Measurements from ENCODE around the gene SEC24A. TPM values are rescaled to one million over a fixed set of nuclear protein-coding genes. Genes with fewer than 3 reads are reported as not detected.

SEC24A gene
- polyA plus RNA-seq, 1 of the 3 experiments (the other 2 are of a cell fraction), result 7.4 TPM

- WGBS (ENCODE audit: low lambda C conversion rate), result 94% methylated on average over 3 of the region's 3 CpGs
Measured at GRCh38 chr5:134609232-134609851, 39.2 kb upstream of the SEC24A start.

GRCh38 chr5:134610725-134611124, 37.9 kb upstream of the SEC24A start:
- Histone ChIP-seq H4K20me1 (ENCODE audit: insufficient read depth) (no peaks in the 10 kb centered on the region), H3K4me1 (ENCODE audit: control insufficient read depth in 1 of 2, insufficient read depth in 2 of 2, low read depth in 1 of 2, low read length in 1 of 2) (no peaks in the 10 kb centered on the region), H3K4me3 (ENCODE audit: low read depth in 2 of 2, low read length in 1 of 2) (no peak overlapping the region), H3K4me2 (no peak overlapping the region), H3K9me2 (no peaks in the 10 kb centered on the region), H3K9ac (no peak overlapping the region), H3K36me3 (replicated peaks in 1 of 2; ENCODE audit: control insufficient read depth in 1 of 2, insufficient read depth in 2 of 2, low read length in 1 of 2) (peaks cover 54 to 71% of the 10 kb centered on the region in 2 experiments), H3F3A (replicated peaks; ENCODE audit: insufficient read depth) (peaks cover 2% of the 10 kb centered on the region), H3K27ac (ENCODE audit: low read depth in 2 of 2, low read length in 1 of 2) (no peak overlapping the region), H2AFZ (ENCODE audit: low read depth) (no peak overlapping the region), H3K9me3 (no peaks in the 10 kb centered on the region), H3K79me2 (ENCODE audit: insufficient read depth) (no peaks in the 10 kb centered on the region), H3K27me3 (ENCODE audit: insufficient read depth) (no peaks in the 10 kb centered on the region)
- TF ChIP-seq MEF2A (IDR thresholded peaks at IDR 0.05; ENCODE audit: borderline replicate concordance, low read depth), result no peak
- no peak for TF ChIP-seq TAF1 (IDR thresholded peaks at IDR 0.05; ENCODE audit: borderline replicate concordance, low read depth, low read length)
- no peak for TF ChIP-seq YY1 (IDR thresholded peaks at IDR 0.05; ENCODE audit: low read depth)
- no peak for TF ChIP-seq FOXJ3 (CRISPR knock-in tag; IDR thresholded peaks at IDR 0.05)
- no peak for TF ChIP-seq REST (IDR thresholded peaks at IDR 0.05; ENCODE audit: low read depth, low read length)
- DNase-seq, result no peak
- ChIA-PET POLR2A (no interaction called here), CTCF (interaction anchor here (0.6 to 1.7 kb wide), 2 partner anchors 24 to 199 kb away, joined by 3 to 4 read pairs; partner anchors contain the start of gene CDKN2AIPNL)

More at GRCh38 chr5:134609232-134609851, 39.2 kb upstream of the SEC24A start:
- Histone ChIP-seq H3K4me2 (no peak overlapping the region), H3K9ac (no peak overlapping the region), H3K27ac (ENCODE audit: low read depth in 2 of 2, low read length in 1 of 2) (no peak overlapping the region), H3K36me3 (replicated peaks in 1 of 2; ENCODE audit: control insufficient read depth in 1 of 2, insufficient read depth in 2 of 2, low read length in 1 of 2) (peaks cover 63 to 79% of the 10 kb centered on the region in 2 experiments), H3K9me3 (no peaks in the 10 kb centered on the region), H3K4me3 (ENCODE audit: low read depth in 2 of 2, low read length in 1 of 2) (no peak overlapping the region), H3F3A (replicated peaks; ENCODE audit: insufficient read depth) (peaks cover 9% of the 10 kb centered on the region), H2AFZ (ENCODE audit: low read depth) (no peak overlapping the region), H3K4me1 (ENCODE audit: control insufficient read depth in 1 of 2, insufficient read depth in 2 of 2, low read depth in 1 of 2, low read length in 1 of 2) (no peaks in the 10 kb centered on the region), H3K27me3 (ENCODE audit: insufficient read depth) (no peaks in the 10 kb centered on the region), H3K9me2 (no peaks in the 10 kb centered on the region), H4K20me1 (ENCODE audit: insufficient read depth) (no peaks in the 10 kb centered on the region), H3K79me2 (ENCODE audit: insufficient read depth) (no peaks in the 10 kb centered on the region)
- ChIA-PET POLR2A (interaction anchor here (0.6 kb wide), 1 partner anchor 62 kb away, joined by 5 read pairs; no protein-coding TSS in a partner anchor), CTCF (interaction anchor here (1.6 to 1.7 kb wide), 2 partner anchors 198 to 469 kb away, joined by 3 to 4 read pairs; partner anchors contain the start of gene CDKN2AIPNL)
- TF ChIP-seq CTCF (IDR thresholded peaks at IDR 0.05), result no peak
- no peak for TF ChIP-seq RCOR1 (IDR thresholded peaks at IDR 0.05; ENCODE audit: low read length)
- no peak for TF ChIP-seq FOXJ3 (CRISPR knock-in tag; IDR thresholded peaks at IDR 0.05)
- no peak for TF ChIP-seq MAX (IDR thresholded peaks at IDR 0.05; ENCODE audit: low read depth)
- TF ChIP-seq TAF1 (IDR thresholded peaks at IDR 0.05; ENCODE audit: borderline replicate concordance, low read depth, low read length), result no peak
- DNase-seq, result no peak
